ENCODE measurements around the gene TMEM170A.

GRCh38 chr16:75497558-75497957 is 33.1 kb upstream of the TMEM170A start:
- no peak for TF ChIP-seq CTCF (IDR thresholded peaks at IDR 0.05; ENCODE audit: poor library complexity)
- TF ChIP-seq EZH2 (IDR thresholded peaks at IDR 0.05; ENCODE audit: borderline replicate concordance), result no peak
